GM12878 (cell line): ENCODE measurements around the gene S100P. TPM values are rescaled to one million over a fixed set of nuclear protein-coding genes. Genes with fewer than 3 reads are reported as not detected.

Experiments
- ATAC-seq: fragments of 200-7000 bp; cut with Tn5 transposase; 3 replicates; pipeline ENCODE4 v1.9.1; 2020; ENCODE audit warnings: mild to moderate bottlenecking, moderate library complexity
- BruUV-seq: library from RNA; stranded (reverse); fragments of 400-500 nt; replicated peaks from 2 replicates; lab custom pipeline; 2021; lab: Mats Ljungman, UMichigan
- CTCF ChIA-PET: fragments of 300-600 bp; sonication (Branson Sonifier 250); formaldehyde crosslinking; extraction: SDS; loops from one replicate; lab custom pipeline; 2021; ENCODE audit warnings: inconsistent platforms; lab: Yijun Ruan, JAX
- POLR2A ChIA-PET: fragments of 350-600 bp; formaldehyde crosslinking; extraction: SDS; loops from one replicate; lab custom pipeline; 2021; ENCODE audit warnings: inconsistent platforms; lab: Charles Lee
- RAD21 ChIA-PET: fragments of 300-600 bp; sonication (Branson Sonifier 250); formaldehyde crosslinking; loops from one replicate; lab custom pipeline; 2023; ENCODE audit warnings: antibody characterized with exemption; ENCODE audit not compliant: unreplicated experiment; lab: Charles Lee
- SMC1A ChIA-PET: fragments of 300-600 bp; sonication (Branson Sonifier 250); formaldehyde crosslinking; loops from one replicate; lab custom pipeline; 2023; ENCODE audit not compliant: unreplicated experiment, uncharacterized antibody; lab: Charles Lee
- DNase-seq: peaks from one replicate; pipeline ENCODE4 v3.0.0-alpha.2; 2011; ENCODE audit warnings: low read depth, low spot score
- FAIRE-seq: peaks from 3 replicates; lab custom pipeline; 2011; peaks lifted over from hg19 to GRCh38; lab: Jason Lieb, UNC
- H2AFZ ChIP-seq: 2 replicates; pipeline ENCODE4 v1.6.0; 2011; ENCODE audit warnings: low read depth, low read length, control low read depth; ENCODE audit not compliant: control insufficient read depth
- H3K27ac ChIP-seq: 2 replicates; pipeline ENCODE4 v1.5.1; 2011; ENCODE audit warnings: control low read depth; ENCODE audit not compliant: control insufficient read depth, insufficient read depth
- H3K27me3 ChIP-seq, 2 experiments: replicated peaks in 1 of 2; 2 replicates each; pipeline versions ENCODE4 v1.6.0 to v1.6.1; 2011; ENCODE audit warnings: low read length in 1 of 2; ENCODE audit not compliant: control insufficient read depth in 2 of 2, insufficient read depth in 2 of 2
- H3K36me3 ChIP-seq, 2 experiments: 2 replicates each; pipeline ENCODE4 v1.5.1; 2011; ENCODE audit warnings: low read length in 1 of 2; ENCODE audit not compliant: control insufficient read depth in 2 of 2, insufficient read depth in 2 of 2
- H3K4me1 ChIP-seq: 2 replicates; pipeline ENCODE4 v1.6.1; 2011; ENCODE audit warnings: mild to moderate bottlenecking, low read length, moderate library complexity, mixed read lengths; ENCODE audit not compliant: control insufficient read depth, insufficient read depth
- H3K4me2 ChIP-seq: 2 replicates; pipeline ENCODE4 v1.6.0; 2011; ENCODE audit warnings: control low read depth; ENCODE audit not compliant: control insufficient read depth, insufficient read depth
- H3K4me3 ChIP-seq: fragments of 200-600 bp; sonication (generic); 2 replicates; pipeline ENCODE4 v1.5.1; 2016
- H3K79me2 ChIP-seq: 2 replicates; pipeline ENCODE4 v1.6.0; 2011; ENCODE audit warnings: low read length; ENCODE audit not compliant: control insufficient read depth, insufficient read depth
- H3K9ac ChIP-seq: 2 replicates; pipeline ENCODE4 v1.8.0; 2011; ENCODE audit warnings: low read length, control low read depth, mixed read lengths; ENCODE audit not compliant: control insufficient read depth, insufficient read depth
- H3K9me3 ChIP-seq: replicated peaks from 3 replicates; pipeline ENCODE4 v1.5.1; 2011; ENCODE audit warnings: mild to moderate bottlenecking, low read length; ENCODE audit not compliant: control insufficient read depth, insufficient read depth
- H4K20me1 ChIP-seq: 2 replicates; pipeline ENCODE4 v1.6.0; 2011; ENCODE audit not compliant: control insufficient read depth, insufficient read depth
- BCL11A ChIP-seq: IDR thresholded peaks from 2 replicates; pipeline ENCODE4 v1.6.1; 2011; ENCODE audit warnings: low read depth, low read length
- IRF3 ChIP-seq: fragments of 450-650 bp; IDR thresholded peaks from 2 replicates; pipeline ENCODE4 v1.6.1; 2014; ENCODE audit warnings: mild to moderate bottlenecking
- WGBS: methylation state at CpG from one replicate; pipeline ENCODE4 v1.1.6; 2016; ENCODE audit warnings: low lambda C conversion rate; ENCODE audit not compliant: insufficient replicate concordance, insufficient coverage; ENCODE audit errors: missing lambda C conversion rate; 5-methylcytosine and 5-hydroxymethylcytosine counted together
- in situ Hi-C: fragments of 300-500 bp; cut with MboI; formaldehyde crosslinking; loops from 9 replicates; pipeline ENCODE4 v1.14.3; 2018; ENCODE audit warnings: mixed read lengths
- intact Hi-C: fragments of 100-400 bp; cut with micrococcal nuclease; formaldehyde crosslinking; loops from one replicate; pipeline ENCODE4 v1.14.2; 2022; ENCODE audit not compliant: unreplicated experiment
- polyA plus RNA-seq, 11 experiments: library from polyadenylated mRNA; depleted of rRNA in 4 of 11; unstranded in 6 of 11; stranded (reverse) in 5 of 11; fragments of >200 nt; fragmentation: Nextera tagmentation in 4 of 11; fragmentation: Illumina TruSeq in 1 of 11; extraction: Ambion mirVana in 4 of 11; extraction: Trizol in 1 of 11; gene quantifications; 1 replicate in 1 of 11; 2 replicates in 10 of 11; pipeline versions ENCODE4 v1.2.1 to v1.2.3, GENCODE V29; 2011 to 2016; ENCODE audit warnings: inconsistent platforms in 2 of 11, missing spikeins in 2 of 11, low read depth in 1 of 11
- total RNA-seq, 4 experiments: library from RNA; depleted of rRNA in 3 of 4; stranded (reverse); fragments of >200 nt in 3 of 4; fragmentation: Illumina TruSeq in 1 of 4; extraction: Trizol in 1 of 4; gene quantifications; 2 replicates each; pipeline versions ENCODE4 v1.2.1 to v1.2.3, GENCODE V29; 2013 to 2021
- TF ChIP-seq, protein P1 (sequence below), 3 experiments: IDR thresholded peaks in 2 of 3; conservative IDR thresholded peaks in 1 of 3; 2 replicates each; pipeline ENCODE4 v1.5.1; 2011; ENCODE audit warnings: low read depth in 3 of 3, low read length in 3 of 3, mild to moderate bottlenecking in 3 of 3, control low read depth in 2 of 3, moderate library complexity in 2 of 3, inconsistent platforms in 1 of 3, mixed read lengths in 1 of 3; ENCODE audit not compliant: control insufficient read depth in 2 of 3, insufficient read depth in 1 of 3; ENCODE audit errors: extremely low read depth in 1 of 3

S100P gene
- total and polyA plus RNA-seq, 10 of the 15 experiments (the other 5 are each of a cell fraction or from before 2014, with no cell fraction given) = 0.90 TPM; not detected in 9

- DNase-seq = no peak
- CTCF ChIA-PET = interaction anchor here (0.6 kb wide), 1 partner anchor 180 kb away, joined by 4 read pairs; no protein-coding TSS in a partner anchor
- H3K27ac ChIP-seq = no peak overlapping the region
- H3K4me1 ChIP-seq = peaks cover 7% of the 10 kb centered on the region
- H3K27me3 ChIP-seq = no peaks in the 10 kb centered on the region
- H4K20me1 ChIP-seq = peaks cover 3% of the 10 kb centered on the region; the same call in 1 of the 2 replicates
- H3K79me2 ChIP-seq = no peaks in the 10 kb centered on the region
- H3K4me3 ChIP-seq = no peak overlapping the region
- ATAC-seq = no peak
- no TSS peak for BruUV-seq
- H3K4me2 ChIP-seq = no peak overlapping the region
- H2AFZ ChIP-seq = no peak overlapping the region
- TF ChIP-seq BCL11A = no peak
- TF ChIP-seq, protein P1, sequence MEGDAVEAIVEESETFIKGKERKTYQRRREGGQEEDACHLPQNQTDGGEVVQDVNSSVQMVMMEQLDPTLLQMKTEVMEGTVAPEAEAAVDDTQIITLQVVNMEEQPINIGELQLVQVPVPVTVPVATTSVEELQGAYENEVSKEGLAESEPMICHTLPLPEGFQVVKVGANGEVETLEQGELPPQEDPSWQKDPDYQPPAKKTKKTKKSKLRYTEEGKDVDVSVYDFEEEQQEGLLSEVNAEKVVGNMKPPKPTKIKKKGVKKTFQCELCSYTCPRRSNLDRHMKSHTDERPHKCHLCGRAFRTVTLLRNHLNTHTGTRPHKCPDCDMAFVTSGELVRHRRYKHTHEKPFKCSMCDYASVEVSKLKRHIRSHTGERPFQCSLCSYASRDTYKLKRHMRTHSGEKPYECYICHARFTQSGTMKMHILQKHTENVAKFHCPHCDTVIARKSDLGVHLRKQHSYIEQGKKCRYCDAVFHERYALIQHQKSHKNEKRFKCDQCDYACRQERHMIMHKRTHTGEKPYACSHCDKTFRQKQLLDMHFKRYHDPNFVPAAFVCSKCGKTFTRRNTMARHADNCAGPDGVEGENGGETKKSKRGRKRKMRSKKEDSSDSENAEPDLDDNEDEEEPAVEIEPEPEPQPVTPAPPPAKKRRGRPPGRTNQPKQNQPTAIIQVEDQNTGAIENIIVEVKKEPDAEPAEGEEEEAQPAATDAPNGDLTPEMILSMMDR (IDR thresholded peaks at IDR 0.05 in 2 of 3, conservative IDR thresholded peaks at IDR 0.05 in 1 of 3; ENCODE audit: control insufficient read depth in 2 of 3, extremely low read depth in 1 of 3, insufficient read depth in 1 of 3, low read depth in 3 of 3, low read length in 3 of 3) = no peak
- no peak for TF ChIP-seq IRF3
- WGBS = 55% methylated on average over 8 of the region's 8 CpGs
- intact Hi-C loops (no loop called here), in situ Hi-C loops (loop anchor here (5.0 kb wide), 2 partner anchors 143 to 348 kb away; no protein-coding TSS in a partner anchor)
- H3K9me3 ChIP-seq = no peaks in the 10 kb centered on the region
- H3K36me3 ChIP-seq = no peaks in the 10 kb centered on the region
- POLR2A ChIA-PET = no interaction called here
- H3K9ac ChIP-seq = no peak overlapping the region
- no peak for FAIRE-seq
- SMC1A ChIA-PET = interaction anchor here (0.7 to 1.8 kb wide), 2 partner anchors 105 to 150 kb away, joined by 3 to 5 read pairs; no protein-coding TSS in a partner anchor
- RAD21 ChIA-PET = interaction anchor here (2.1 kb wide), 1 partner anchor 150 kb away, joined by 11 read pairs; no protein-coding TSS in a partner anchor
These were observed 30.2 kb downstream of the S100P start for GRCh38 chr4:6723851-6724250.
